ENCODE data around the gene RAD18.

RAD18 gene

DNA sequence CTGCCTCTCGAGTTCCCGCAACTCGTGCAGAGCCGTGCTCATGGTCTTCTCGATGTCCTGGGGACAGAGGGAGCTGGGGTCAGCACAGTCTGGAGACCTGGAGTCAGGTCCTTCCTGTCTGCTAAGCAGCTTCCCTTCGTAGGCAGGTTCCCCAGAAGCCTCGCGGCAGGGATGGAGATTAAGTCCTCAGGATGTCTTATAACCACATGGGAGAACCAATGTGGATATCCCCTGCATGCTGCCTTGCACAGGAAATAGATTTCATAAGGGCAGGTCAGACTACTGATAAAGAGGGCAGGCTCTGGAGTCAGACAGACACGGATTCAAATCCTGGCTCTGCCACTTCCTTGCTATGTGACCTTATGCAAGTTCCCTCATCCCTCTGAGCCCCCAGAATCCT, 22.6 kb upstream of the RAD18 start:
- DNase-seq, result no peak

DNA sequence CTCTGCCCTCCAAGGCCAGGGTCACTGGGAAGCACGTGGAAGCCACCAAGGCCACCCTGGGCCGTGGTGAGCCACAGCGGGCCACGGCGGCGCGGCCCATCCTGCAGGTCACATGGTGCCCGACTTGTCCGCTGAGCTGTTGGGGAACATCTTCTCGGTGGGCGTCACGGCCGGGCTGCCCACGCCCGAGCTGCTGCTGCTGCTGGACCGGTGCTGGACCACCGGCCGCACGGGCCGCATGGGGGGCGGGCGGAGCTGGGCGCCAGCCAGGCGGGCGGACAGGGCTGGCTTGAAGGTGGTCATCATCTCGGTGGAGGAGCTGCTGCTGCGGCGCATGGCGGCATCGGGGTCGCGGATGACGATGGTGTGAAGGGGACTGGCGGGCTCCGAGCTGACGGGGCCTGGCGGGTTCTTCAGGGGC, 22.1 kb upstream of the RAD18 start:
- no peak for DNase-seq

DNA sequence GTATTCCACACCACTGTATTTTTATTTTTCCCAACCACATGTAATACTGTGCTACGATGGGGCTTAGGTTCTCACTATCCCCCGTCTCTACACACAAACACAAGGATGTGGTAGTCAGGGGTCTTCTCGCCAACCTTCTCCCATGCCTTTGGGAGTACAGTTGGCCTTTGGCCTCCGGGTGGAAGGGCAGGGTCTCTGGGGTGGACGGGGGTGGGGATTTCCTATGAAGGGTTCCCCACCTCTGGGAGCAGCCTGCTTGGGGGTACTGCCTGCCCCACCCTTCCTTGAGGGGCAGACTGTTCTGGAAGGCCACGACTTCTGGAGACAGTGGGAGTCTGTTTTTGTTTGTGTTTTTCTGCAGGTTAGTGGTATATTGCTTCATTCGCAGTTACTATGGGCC, 21.3 kb upstream of the RAD18 start:
- no peak for DNase-seq

DNA sequence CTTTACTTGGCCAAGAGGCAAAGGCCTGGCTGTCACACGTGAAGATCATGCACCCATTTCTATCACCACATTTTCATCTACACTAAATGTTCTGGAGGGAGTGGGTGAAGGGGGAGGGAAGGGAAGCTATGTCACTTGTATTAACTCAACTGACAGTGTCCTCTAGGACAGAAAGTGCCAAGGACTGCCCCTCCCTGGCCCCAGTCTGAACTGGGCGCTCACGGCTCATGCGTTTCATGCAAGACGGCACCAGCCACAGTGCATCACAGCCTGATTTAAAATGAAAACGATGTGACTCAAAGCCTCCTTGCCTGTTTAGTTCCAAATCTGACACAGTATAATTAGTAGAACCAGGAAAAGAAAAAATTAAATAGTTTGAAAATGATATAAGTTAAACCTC, 20.8 kb upstream of the RAD18 start:
- no peak for DNase-seq

DNA sequence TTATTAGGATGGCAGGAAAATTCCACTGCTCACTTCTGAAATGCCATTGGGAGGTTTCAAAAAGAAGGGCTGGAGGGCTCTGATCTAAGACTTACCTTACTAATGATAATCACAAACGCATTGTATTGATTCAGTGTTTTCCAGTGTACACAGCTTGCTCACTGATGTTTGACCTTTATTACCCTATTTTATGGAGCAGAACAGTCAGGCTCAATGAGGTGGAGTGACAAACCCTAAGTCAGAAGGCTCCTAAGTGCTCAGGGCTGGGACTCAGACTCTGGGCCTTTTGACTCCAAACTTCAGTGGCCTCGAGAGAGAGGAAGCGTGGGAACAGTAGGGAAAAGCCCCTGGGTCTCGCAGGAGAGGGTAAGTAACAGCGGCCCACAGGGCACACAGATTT, 20.3 kb upstream of the RAD18 start:
- DNase-seq, result no peak

DNA sequence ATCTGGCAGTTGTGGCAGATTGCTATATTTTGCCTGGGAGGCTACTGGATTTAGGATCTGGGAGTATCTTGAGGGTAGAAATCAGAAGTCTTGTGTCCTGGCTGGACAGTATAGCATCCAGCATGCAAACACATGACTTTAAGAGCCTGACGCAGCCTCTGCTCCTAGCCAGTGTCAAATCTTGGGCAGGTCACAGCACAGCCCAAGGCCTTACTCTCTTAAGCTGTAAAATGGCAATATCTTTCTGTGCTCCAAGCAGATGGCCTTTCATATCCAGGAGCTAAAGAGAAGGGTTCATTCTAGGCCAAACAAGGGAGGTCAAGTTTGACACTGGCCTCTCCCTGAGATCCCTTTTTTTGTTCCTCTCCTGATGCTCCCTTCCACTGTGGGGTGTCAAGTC, 19.8 kb upstream of the RAD18 start:
- DNase-seq, result peak in 1 of 4 experiments; percentile 24

DNA sequence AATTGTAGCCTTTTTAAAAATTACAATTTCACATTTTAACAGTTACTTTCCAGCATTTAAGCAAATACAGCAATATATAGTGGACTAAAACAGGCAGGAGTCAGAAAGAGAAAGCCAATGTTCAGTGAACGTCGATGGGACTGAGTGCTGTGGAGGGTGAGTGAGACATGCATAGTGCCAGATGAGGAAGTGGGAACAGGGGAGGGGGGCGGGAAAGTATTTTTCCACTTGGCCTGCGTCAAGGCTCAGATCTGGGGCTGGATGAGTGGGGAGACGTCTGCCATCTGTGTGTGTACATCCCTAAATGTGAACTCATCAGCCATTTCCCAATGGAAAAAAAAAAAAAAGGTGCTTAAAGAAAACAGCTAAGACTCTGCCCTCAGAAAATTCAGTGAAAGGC, 19.2 kb upstream of the RAD18 start:
- DNase-seq, result peak; percentile 58 to 83 (median 78)

DNA sequence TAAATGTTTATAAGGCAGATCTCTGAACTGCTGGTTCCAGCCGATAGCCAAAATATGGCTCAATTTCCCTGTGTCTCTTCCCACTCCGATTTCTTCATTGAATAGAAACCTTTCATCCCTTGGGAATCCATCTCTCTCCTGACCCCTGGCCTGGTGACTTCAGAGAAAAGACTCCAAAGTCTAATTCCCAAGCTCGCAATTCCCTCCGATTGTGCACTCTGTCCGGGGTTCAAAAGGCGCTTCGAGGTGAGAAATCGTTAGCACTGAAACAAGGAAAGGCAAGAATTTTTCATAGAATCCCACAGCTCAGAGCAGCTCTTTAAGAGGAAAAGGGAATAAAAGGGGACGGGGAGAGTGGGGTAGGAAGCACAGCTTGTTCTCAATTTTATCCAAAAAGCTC, 18.4 kb upstream of the RAD18 start:
- no peak for DNase-seq

DNA sequence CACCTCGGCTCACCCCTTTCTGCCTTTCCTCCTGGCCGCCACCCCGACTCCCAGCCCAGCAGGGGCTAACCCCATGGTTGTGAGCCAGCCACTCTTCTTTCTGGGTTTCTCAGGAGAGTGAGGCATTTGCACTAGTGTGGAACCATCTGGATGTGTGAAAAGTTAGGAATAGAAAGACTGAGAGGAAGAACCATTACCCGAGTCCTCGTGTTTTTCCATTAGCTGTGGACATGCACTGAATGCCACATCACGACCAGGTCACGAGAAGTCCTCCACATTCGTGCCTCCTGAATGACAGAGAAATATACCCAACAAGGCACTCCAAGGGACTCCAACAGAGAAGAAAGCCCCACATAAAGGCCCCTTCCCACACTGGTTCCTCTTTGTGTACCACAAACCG, 18.0 kb upstream of the RAD18 start:
- peak in 1 of 4 experiments; percentile 23 for DNase-seq

DNA sequence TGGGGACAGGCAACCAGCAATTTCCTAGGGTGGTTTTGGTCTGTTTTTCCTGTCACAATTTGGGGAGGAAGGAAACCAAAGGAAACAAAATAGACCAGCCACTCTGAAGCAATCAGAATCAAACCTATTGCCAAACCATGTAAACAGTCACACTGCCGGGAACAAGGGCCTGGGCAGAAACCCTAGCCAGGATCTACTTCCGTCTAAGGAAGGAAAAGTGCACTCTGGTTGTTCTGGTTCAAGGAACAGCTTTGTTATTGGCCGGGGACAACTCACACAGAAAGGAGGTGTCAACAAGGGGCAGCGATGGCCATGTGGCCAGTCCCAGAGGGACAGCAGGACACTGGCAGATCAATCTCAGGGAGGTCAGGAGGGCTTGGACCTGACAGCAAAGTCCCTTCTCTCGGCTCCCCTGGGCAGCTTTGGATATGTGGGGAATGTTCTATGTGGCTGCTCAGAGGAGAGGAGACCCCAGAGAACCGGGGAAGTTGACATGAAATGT, 17.5 kb upstream of the RAD18 start:
- DNase-seq, result peak in 3 of 4 experiments; percentile 16 to 31 (median 17)

DNA sequence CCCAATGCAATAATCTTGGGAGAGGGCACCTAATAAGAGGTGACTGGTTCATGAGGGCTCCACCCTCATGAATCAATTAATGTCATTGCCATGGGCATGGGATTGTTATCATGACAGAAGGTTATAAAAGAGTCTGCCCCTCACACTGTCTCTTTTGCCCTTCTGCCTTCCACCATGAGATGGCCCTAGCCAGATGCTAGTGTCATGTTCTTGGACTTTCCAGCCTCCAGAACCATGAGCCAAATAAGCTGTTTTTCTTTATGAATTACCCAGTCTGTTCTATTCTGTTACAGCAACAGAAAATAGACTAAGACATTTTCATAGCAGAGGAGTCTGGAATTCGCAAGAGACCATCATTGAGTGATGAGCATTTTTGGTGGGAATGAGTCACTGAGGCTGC, 16.0 kb upstream of the RAD18 start:
- no peak for DNase-seq

DNA sequence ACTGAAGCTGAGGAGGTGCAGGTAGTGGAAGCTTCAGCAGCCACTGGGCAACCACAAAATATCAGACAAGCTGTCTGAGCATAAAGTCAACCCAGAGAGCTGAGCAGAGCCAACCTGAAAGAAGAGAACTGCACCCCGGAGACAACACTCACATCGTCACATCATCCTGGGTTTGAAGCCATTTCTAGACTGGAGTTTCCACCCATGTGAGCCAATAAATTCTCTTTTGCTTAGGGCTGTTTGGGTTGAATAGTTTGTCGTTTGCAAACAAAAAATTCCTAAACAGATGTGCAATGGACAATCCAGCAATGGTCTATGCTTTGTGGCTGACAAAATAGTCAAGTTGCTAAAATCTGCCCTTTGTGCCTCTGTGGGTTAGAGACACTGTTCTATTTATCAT, 15.3 kb upstream of the RAD18 start:
- DNase-seq, result no peak

DNA sequence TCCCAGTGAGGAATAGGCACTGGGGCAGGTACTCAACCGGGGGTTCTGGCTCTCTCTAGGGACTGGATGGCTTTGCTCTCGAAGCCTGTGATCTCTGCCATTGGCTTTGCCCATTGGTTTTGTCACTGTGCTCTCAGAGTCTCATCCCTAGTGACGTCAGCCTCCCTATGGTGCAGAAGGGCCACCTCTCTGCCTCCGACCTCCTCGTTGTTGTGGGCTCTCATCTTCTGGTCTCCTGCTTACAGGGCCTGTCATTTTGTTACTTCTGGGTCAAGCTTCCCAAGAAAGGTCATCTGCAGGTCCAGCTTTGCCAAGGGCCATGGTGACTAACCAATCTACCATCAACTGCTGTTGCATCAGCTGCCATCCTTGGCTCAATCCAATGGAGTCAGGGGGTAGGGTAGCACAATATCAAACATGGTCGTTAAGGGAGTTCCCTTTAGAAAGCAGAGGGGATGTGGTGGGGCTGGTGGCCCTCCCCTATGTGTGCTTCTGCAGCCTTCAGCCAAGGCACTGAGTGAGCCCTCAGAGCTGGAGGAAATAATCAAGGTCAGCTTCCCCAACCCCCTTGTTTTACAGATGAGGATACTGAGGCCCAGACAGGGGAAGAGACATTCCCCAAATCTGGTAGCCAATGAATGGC, 13.4 kb upstream of the RAD18 start:
- no peak for DNase-seq

DNA sequence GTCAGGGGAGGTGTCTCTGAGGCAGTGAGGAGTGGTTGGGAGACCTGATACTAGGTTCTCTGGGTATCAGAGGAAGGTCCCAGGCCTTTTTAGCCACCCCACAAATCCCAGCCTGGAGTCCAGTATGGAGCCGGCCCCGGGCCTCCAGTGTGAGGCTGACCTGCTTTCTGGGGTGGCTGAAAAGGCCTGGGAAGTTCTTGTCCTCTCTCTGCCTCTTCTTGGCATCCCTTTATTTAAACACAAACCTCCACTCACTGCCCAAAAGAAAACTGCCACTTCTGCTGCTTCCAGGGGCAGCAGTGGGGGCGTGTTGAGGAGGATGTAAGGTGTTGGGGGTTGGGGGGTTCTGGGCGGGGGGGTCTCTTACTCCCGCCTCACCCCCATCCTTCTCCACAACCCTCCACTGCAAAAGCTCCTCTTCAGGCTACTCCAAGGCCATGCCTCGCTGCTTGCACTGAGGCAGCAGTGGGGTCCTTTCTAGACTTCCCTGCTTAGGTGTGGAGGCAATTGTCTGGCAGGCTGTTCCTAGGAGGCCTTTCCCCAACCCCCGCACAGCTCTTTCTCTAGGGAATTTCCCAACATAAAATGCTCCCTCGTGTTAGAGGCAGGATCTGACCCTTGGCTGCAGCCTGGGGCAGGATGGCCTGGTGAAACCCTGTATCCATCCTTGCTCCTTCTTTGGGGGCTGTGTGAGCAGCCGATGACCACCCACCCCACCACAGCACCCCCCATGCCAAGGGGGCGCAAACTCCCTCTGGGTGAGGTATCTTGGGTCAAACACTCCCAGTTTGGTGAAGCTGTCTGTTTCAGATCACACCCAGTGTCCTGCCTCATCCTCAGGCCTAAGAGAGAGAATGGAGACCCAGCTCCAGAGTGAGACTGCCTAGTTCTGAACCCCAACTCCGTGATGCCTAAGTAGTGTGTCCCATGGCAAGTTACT, 12.1 kb upstream of the RAD18 start:
- no peak for DNase-seq

DNA sequence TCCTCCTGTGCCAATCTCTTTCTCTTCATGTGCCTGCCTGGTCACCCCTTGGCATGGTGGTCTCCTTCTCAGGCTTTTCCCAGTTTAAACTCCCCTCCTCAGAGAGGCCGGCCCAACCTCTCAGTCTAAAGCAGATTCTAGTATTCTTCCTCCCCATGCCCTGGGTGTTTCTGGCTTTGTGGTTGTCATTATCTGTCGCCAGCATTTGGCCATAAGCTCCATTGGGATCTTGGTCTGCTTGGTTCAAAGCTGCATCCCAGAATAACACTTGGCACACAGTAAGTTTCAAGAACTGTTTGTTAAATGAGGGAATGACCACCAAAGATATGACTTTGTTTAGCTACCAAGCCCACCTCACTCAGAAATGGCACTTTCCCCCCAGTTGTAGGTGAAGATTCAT, 11.2 kb upstream of the RAD18 start:
- no peak for DNase-seq

DNA sequence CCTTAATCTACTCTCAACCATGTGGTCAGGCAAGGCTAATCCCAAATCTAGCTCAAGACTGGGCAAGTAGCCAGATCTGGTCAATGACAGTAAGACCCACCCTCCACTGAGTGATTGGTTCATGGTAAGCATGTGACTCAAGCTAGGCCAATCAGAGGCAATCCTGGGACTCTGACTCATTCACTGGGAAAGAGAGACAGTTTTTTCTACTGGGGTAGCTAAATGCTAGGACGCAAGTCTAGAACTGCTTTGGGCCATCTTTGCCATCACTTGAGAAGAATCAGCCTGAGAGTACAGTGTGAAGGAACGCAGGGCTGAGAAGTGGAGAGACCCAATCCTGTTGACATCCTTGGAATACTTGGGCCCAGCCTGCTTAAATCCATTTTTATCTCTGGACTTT, 9.4 kb upstream of the RAD18 start:
- peak in 2 of 4 experiments; percentile 25 to 31 for DNase-seq

DNA sequence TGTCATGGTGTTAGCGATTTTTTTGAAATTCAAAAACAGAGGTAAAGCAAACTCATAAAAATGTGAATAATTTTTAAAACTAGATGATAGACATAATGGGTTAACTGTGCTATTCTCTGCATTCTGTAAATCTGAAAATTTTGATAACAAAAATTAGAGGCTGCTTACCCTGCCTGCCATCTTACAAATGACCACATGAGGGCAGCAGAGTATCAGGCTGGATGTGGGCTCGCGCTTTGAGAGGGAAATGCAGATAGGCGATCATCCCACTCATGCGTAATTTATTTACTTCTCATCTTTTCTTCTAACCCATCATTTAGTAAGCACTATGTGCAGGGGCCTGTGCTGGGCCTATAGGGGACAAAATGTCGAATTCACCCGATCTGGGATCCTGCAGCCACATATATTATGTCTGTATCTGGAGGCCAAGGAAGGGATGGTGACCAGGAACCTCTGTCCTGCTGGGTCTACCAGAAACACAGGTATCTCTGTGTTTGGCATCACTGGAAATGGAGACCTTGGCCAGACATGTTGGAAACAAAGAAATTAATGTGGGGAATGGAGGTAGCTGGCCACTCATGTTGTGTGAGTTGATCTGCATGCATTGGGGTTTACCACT, 7.8 kb upstream of the RAD18 start:
- peak; percentile 73 to 80 (median 76) for DNase-seq

DNA sequence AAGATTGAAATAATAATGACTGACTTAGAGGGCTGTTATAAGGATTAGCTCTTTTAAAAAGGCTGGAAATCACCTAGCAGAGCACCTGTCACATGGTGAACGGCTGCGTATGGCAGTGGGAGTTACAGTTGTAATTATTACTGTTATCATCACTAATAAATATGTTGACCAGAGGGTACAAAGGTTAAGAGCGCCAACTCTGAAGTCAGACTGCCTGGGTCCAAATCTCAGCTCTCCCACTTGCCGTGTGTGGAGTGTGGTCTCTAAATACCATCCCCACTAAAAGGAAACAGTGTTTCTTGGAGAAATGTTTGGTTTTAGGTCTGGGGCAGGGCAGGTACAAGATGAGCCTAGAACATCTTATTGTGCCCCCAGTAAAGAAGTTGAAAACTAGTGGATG, 6.0 kb upstream of the RAD18 start:
- no peak for DNase-seq

DNA sequence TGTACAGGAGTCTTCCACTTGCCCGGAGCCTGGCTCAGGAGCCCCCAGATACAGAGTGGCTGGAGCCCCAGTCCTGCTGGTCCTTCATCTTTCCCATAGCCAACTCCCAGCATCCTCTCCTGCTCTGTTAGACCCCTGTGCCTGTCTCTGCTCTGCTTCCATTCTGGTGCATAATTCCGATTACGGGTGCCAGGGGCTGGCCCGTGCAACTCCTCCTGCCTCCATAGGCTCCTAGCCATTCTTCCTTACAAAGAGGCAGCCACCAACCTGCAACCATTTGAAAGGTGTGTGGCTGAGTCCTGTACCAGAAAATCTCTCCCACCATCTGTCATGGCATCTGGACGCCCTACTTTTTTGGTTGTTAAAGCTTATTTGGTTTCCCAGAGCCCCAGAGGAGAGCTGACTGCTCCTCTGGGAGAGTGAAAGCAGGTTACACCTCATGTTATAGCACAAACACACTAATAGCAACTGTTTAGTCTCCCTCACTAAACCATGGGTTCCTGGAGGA, 5.2 kb upstream of the RAD18 start:
- no peak for DNase-seq

DNA sequence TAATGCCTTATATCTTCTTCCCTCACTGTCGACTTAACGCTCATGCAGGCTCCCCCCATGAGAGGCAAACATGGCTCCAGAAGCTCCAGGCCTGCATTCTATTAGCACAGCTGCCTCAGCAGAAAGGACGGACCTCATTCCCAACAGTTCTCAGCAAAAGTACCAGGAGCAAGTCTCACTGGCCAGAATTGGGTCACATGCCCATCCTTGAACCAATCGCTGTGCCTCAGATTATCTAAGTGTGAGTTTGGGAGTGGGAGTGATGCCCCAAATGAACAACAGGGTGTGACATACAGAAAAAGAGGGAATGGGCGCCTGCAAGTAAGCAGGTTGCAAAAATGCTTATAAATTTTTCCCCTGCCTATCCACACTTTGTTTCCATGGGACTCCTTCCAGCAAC, 4.3 kb upstream of the RAD18 start:
- no peak for DNase-seq

DNA sequence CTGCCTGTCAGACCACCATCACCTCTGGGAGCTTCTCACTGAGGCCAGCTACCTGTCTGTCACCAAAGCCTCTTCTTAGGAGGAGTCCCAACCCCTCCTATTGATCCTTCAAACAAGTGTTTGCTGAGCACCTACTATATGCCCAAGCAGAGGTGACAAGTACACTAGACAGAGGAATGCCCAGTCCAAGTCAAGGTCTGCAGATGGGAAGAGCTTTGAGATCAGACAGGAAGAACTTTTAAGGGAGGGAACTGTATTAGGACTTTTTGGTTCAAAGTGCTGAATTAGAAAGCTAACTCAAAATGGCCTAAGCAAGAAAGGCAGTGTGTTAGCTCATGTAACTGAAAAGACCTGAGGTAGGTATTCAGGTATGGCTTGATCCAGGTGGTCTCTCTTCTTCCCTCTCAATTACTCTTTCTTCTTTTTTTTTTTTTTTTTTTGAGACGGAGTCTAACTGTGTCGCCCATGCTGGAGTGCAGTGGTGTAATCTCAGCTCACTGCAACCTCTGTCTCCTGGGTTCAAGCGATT, 3.6 kb upstream of the RAD18 start:
- no peak for DNase-seq

DNA sequence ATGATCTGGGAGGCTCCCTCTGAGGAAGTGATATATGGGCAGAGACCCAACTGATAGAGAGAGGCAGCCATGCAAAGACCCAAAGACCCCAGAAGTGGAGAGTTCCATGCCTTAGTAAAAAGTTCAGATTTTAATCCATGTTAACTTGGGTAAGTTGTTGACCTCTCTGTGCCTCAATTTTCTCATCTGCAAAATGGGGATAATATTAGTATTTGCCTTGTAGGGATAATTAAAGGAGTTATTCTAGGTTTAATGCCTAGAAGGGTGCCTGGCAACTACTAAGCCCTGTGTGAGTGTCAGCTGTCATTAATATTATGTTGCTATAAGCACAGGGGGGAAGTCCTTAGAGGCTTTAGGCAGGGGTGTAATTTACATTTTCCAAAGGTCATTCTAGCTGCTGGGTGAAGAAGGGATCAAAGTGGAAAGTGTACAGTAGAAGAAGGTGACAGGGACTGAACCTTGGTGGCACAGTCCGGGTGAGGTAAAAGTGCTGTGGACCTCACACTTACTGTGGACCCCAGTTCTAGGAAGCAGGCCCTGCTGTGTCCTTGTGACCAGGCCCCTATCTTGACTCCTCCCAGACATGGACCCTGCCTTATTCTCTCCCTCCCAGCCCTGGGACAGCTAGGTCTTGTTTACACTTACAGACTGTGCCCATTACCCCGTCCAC, 3.0 kb upstream of the RAD18 start:
- DNase-seq, result no peak

Measured in suppressor macrophage (primary cell).